Measurements from ENCODE around the gene FIGN. TPM values are rescaled to one million over a fixed set of nuclear protein-coding genes. Genes with fewer than 3 reads are reported as not detected.

The FIGN gene
- total RNA-seq, 1 experiment from 2014 or later: 14.6 TPM

DNA sequence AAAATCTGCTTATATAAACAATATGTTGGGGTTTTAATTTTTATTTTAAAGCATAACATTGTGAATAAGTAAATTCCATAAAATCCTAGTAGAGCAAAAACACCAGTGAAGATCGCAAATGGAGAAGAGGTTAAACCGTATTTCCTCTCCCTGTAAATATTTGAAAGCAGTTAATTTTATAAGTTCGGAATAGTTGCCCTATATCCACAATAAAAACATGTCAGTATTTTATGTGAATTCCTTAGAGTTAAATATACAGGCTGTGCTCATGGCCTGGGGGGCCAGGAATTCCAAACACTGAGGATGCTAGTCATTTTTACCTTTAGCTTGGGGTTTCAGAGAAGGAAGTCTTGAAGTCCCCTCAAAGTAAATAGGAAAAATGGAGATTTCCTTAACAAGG, 135.0 kb downstream of the FIGN start:
- no peak for DNase-seq
- Histone ChIP-seq H3K18ac (ENCODE audit: insufficient read length, low read depth, low read length) (no peak overlapping the region), H2AFZ (ENCODE audit: low read length) (no peak overlapping the region), H2BK20ac (ENCODE audit: low read depth, low read length, poor library complexity, severe bottlenecking) (no peak overlapping the region), H3K4me2 (ENCODE audit: insufficient read depth, insufficient read length, low read length) (no peak overlapping the region), H2BK12ac (ENCODE audit: insufficient read length, low read depth, low read length) (no peak overlapping the region), H3T11ph (ENCODE audit: low read length) (no peak overlapping the region), H4K20me1 (ENCODE audit: control insufficient read depth, insufficient read depth, insufficient read length) (no peaks in the 10 kb centered on the region), H2BK5ac (ENCODE audit: insufficient read length, low read length) (no peak overlapping the region), H3K27me3 (ENCODE audit: insufficient read depth, low read length) (no peaks in the 10 kb centered on the region), H3K9ac (ENCODE audit: extremely low read depth, insufficient read length, low read length) (no peak overlapping the region), H2BK120ac (ENCODE audit: low read depth, low read length, poor library complexity, severe bottlenecking) (no peak overlapping the region), H3K79me2 (ENCODE audit: insufficient read depth, low read length) (no peaks in the 10 kb centered on the region), H4K91ac (ENCODE audit: insufficient read length, low read depth, low read length) (no peak overlapping the region), H3K23me2 (ENCODE audit: insufficient read length, low read depth, low read length, poor library complexity, severe bottlenecking) (no peaks in the 10 kb centered on the region), H3K14ac (ENCODE audit: insufficient read depth, low read length) (no peak overlapping the region), H2AK5ac (ENCODE audit: insufficient read length, low read length) (no peak overlapping the region), H4K5ac (ENCODE audit: insufficient read length, low read depth, low read length) (no peak overlapping the region), H3K56ac (ENCODE audit: insufficient read length, low read depth, low read length) (no peak overlapping the region), H3K9me3 (ENCODE audit: control insufficient read depth, low read depth, low read length) (no peaks in the 10 kb centered on the region), H3K4ac (ENCODE audit: low read depth, low read length) (no peak overlapping the region), H3K23ac (ENCODE audit: insufficient read length, low read depth, low read length) (no peak overlapping the region), H3K4me1 (ENCODE audit: insufficient read depth, low read length) (peaks cover 2% of the 10 kb centered on the region; the same call in 1 of the 2 replicates), H2BK15ac (ENCODE audit: low read depth, low read length) (no peak overlapping the region), H3K27ac (ENCODE audit: insufficient read length, low read depth, low read length) (no peak overlapping the region), H4K8ac (replicated peaks; ENCODE audit: insufficient read length, low read depth, low read length) (no peak overlapping the region), H3K79me1 (ENCODE audit: insufficient read depth, low read depth, low read length, poor library complexity, severe bottlenecking) (no peaks in the 10 kb centered on the region)
- WGBS (ENCODE audit: extremely low coverage, insufficient read length, low lambda C conversion rate): no CpG with 5 or more reads among the region's 3 CpGs
- Mint-ChIP-seq H3K27me3 (ENCODE audit: low read depth) (no peaks in the 10 kb centered on the region), H3K36me3 (ENCODE audit: insufficient read depth in 1 of 3, low read depth in 3 of 3) (no peaks in the 10 kb centered on the region), H3K4me3 (no peak overlapping the region), H3K9me3 (no peaks in the 10 kb centered on the region), H3K4me1 (peaks cover 53 to 57% of the 10 kb centered on the region in 2 experiments), H3K27ac (peak overlapping the region in 1 of 3 experiments; percentile 61; a peak in 3 of 7 replicates)
- no peak for TF ChIP-seq CTCF (conservative IDR thresholded peaks at IDR 0.05)

All from H9 (cell line).